GM18508 (cell line): Measurements from ENCODE around the gene TTC31.
"Not testable (repeated sequence)": the region's sequence is repeated elsewhere in the genome, so short reads cannot be mapped to it uniquely, and the experiment has no call there.

Experiments used
- ATAC-seq: cut with Tn5 transposase; IDR thresholded peaks from one replicate; pipeline ENCODE4 v1.9.1; 2021; ENCODE audit warnings: moderate number of reproducible peaks; ENCODE audit not compliant: insufficient read depth, unreplicated experiment

Gene TTC31

DNA sequence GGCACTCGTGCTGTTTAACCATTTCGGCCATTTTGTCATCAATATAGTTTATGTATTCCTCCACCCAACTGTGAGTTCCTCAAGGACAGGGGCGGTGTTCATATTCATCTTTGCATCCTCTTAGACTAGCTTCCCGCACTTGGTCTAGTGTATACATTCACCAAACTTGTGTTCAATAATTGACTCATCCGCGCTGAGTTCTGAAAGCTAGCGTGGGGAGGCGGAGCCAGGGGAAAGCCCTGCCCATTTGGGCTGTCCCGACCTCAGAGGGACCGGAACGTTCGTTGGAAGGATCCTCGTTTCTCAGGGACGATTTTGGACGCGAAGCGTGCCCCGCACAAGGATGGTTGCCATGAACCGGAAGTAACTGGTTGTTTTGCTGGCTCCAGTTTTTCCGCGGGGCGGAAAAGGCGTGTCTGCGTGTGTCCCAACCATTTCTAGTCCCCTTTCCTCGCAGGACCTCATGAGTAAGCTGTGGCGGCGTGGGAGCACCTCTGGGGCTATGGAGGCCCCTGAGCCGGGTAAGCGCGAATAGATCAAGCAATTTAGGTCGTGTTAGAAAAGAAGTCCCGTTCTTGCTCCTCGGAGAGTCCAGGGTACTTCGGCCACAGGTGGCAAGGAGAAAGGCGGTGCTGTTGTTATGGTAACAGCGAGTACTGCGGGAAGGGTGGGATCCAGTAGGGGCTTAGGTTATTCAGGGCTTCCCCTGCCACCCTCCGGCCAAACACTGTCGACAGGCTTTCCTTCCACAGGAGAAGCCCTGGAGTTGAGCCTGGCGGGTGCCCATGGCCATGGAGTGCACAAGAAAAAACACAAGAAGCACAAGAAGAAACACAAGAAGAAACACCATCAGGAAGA, 28.0 kb upstream of the TTC31 start, which contains the start of gene INO80B:
INO80B (plus strand) TSS at position 434 of the 858 bp plus-strand sequence; CDS start at position 464, 30 bp downstream.
- peak; percentile 33 for ATAC-seq

DNA sequence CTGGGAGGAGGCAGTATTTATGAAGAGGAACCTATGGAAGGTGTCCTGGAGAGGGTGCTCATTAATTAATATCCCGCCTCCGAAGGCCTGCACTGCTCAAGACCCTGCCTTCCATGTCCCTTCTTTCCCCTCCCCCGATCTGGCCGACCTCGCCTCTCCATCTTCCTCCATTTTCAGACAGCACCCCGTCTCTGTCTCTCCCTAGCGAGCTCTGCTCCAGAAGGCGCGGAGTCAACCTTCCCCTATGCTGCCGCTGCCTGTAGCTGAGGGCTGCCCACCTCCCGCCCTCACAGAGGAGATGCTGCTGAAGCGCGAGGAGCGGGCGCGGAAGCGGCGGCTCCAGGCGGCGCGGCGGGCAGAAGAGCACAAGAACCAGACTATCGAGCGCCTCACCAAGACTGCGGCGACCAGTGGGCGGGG, 25.7 kb upstream of the TTC31 start:
- ATAC-seq, result no peak

DNA sequence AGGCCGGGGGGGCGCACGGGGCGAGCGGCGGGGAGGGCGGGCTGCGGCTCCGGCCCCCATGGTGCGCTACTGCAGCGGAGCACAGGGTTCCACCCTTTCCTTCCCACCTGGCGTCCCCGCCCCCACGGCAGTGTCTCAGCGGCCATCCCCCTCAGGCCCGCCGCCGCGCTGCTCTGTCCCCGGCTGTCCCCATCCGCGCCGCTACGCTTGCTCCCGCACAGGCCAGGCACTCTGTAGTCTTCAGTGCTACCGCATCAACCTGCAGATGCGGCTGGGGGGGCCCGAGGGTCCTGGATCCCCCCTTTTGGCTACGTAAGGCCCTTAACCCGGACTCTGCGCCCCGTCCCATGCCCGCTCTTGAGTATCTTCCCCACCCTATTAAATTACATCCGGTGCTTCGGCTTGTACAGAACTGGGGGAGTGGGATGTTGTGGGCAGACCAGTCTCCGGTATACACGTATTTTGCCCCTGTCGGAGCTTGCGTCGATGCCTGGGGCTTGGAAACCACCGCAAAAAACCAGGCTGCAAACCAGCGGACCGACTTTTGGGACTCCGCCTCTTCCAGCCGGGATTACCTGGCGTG, 25.2 kb upstream of the TTC31 start:
- ATAC-seq, result peak; percentile 17

DNA sequence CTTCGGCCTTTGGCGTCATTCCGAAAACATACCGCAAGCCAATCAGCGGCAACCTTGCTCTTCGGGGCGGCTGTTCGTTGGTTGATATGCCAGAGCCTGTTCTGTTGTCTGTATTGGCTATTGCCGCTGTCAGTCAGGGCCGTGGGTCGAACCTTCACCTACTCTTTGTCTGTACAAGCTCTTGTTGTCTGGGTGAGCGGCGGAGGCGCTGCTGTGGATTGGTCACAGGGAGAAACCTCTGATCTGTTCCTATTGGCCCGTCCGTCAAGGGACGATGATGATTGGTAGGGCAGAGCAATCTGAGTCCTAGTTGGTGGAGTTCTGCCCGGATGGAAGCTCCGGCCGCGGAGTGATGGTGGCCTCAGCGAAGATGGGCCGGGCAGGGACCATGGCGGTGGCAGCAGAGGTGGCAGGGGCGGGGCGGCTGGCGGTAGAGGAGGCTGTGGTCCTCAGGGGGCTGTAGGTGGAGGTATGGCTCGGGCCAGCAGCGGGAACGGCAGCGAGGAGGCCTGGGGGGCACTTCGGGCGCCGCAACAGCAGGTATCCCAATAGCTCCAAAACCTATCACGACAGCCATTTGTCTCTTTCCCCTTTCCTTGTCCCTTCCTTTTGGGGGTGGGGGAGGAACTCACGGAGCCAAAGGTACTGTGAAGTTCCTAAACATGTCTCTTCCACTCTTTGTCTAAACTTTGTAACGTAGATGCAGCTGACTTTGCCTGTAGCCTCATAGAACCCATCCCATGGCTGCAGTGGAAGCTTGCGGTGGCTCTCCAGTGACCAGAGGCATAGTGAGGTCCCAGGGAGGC, 24.5 kb upstream of the TTC31 start, which contains the start of gene WBP1:
WBP1 (plus strand) TSS at position 307 of the 806 bp plus-strand sequence; CDS start at position 472, 165 bp downstream.
- peak; percentile 70 for ATAC-seq

DNA sequence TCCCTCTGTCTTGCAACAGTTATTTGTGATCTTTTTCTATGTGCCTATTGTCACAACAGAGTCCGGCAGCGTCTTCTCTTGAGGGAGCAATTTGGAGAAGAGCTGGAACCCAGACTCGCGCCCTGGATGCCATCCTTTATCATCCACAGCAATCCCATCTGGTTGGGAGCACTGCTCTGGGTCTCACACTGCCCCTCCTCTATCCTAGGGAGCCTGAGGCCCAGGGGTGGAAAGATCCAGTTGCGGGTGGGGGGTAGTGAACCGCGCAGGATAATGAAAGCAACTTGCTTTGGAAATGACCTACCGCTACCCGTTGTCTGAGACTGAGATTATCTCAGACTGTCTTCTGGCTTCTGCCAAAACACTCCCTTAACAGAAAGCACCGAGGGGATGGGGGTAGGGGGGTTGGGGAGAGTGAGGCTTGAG, 23.9 kb upstream of the TTC31 start:
- ATAC-seq, result no peak

DNA sequence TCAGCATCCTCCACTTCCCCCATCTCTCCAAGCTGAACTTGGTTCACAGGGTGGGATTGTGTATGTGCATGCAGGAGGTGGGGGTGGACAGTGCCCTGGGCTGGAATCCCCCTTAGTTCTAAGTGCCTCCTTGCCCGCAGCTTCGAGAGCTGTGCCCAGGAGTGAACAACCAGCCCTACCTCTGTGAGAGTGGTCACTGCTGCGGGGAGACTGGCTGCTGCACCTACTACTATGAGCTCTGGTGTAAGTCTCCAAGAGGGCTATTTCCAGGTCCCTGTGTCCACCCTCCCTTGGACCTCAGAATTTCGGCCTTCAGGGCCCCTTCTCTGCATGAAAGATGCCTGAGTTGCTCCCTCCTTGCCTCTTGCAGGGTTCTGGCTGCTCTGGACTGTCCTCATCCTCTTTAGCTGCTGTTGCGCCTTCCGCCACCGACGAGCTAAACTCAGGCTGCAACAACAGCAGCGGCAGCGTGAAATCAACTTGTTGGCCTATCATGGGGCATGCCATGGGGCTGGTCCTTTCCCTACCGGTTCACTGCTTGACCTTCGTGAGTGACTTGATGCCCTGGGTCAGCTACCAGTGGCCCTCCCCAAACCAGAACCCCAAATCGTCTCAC, 23.3 kb upstream of the TTC31 start:
- not testable (repeated sequence) for ATAC-seq

DNA sequence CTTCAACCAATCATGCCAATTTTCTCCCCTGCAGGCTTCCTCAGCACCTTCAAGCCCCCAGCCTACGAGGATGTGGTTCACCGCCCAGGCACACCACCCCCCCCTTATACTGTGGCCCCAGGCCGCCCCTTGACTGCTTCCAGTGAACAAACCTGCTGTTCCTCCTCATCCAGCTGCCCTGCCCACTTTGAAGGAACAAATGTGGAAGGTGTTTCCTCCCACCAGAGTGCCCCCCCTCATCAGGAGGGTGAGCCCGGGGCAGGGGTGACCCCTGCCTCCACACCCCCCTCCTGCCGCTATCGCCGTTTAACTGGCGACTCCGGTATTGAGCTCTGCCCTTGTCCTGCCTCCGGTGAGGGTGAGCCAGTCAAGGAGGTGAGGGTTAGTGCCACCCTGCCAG, 22.7 kb upstream of the TTC31 start:
- not testable (repeated sequence) for ATAC-seq

DNA sequence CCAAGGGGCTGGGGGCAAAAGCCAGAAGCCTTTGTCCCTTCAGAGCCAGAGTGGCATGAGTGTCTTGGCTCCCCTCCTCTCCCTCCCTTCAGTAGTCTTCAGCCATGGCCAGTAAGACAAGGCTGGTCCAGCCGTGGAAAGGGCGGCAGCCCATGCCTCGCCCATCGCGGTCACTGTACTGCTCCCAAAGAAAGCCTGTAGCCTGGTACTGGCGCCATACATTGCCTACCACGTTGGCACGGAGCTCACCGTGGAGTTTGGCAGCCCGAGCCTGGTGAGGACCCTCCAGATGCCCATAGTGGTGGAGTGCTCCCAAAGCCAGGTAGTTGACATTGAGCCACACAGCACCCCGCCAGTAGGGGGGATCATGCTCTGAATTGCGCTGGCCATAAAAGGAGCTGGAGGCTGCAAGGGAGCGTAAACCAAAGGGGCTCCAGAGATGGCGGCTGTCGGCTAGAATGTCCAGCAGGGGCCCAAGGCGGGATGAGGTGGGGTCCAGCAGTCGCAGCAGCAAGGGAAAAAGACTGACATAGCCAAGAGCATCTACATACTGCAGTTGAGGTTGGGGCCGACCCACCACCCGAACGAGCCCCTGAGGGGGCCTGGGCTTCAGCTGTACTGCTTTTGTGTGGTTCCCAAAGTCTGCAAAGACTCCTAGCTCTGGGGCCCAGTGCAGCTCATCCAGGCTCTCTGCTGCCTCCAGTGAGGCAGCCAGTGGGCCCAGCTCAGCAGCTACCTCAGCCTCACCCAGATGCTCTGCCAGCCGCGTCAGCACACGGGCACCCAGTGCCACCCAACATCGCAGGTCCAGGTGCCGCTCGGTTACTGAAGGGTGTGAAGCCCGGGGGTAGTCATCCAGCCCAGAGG, 21.5 kb upstream of the TTC31 start:
- ATAC-seq, result no peak

DNA sequence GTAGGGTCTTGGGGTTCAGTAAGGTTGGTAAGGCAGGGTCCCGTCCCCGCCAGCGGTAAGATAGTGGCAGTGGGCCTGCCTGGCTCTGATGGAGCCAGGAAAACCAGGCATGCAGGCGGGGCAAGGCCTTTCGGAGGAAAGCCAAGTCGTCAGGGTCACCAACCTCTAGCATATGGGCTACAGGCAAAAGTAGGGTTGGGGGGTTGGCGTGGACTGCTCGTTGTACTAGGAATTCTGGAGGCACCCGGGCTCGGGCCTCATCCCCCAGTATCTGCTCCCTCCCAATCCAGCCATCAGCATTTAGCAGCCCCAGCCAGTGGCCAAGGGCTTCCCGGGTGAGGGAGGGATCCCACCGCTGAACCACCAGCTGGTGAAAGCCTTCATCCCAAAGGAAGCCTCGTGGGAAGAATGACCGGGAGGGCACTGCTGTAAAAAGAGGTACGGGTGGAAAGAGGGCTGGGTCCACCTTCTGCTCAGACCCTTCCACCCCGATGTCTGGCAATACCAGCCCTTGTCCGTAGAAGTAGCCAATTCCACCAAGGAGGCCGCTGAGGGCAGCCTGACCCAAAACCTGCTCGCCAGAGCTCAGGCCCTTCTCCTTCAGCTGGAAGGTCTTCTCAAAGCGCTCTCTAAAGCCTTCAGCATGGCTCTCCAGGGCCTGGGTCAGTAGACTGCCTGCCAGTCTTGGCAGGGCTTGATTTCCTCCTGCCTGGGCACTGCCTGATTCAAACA, 20.7 kb upstream of the TTC31 start:
- ATAC-seq, result no peak

DNA sequence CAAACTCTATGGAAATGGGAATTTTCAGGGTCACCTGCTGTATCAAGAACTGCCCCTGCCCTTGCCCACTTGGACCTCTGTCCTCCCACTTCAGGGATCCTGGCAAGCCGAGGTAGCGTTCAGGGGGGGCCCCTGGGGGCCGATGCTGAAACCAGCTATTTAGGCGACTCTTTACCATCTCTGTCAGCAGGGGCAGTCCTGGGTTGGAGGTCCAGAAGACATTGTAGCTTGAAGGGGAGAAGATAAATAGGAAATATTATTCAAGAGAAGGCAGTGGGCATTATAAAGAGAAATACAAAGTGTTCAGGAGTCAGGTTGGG, 20.1 kb upstream of the TTC31 start:
- ATAC-seq, result no peak

DNA sequence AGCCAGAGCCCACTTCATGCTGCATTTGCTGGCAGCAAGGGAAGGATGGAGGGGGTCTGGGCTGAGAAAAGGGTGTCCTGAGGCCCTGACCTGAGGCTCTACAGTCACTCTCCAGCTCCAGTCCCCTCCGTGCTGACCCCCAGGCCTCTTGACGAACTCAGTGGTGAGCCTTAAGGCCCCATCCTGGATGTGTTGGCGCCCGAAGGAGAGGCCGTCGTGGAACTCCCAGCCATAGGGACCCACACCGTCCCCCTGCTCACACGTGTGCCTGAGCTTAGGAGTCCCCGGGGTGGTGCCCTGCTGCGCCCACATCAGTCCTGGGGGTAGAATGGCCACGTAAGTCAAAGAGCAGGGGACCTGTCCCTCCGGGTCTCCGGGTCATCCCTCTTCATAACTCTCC, 18.5 kb upstream of the TTC31 start:
- ATAC-seq, result no peak

DNA sequence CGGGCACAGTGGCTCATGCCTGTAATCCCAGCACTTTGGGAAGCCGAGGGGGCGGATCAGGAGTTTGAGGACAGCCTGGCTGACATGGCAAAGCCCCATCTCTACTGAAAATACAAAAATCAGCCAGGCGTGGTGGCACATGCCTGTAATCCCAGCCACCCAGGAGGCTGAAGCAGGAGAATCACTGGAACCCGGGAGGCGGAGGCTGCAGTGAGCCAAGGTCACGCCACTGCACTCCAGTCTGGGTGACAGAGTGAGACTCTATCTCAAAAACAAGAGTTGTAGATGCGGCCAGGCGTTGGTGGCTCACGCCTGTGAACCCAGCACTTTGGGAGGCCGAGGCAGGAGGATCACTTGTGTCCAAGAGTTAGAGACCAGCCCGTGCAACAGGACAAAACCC, 12.1 kb upstream of the TTC31 start:
- ATAC-seq, result not testable (repeated sequence)

DNA sequence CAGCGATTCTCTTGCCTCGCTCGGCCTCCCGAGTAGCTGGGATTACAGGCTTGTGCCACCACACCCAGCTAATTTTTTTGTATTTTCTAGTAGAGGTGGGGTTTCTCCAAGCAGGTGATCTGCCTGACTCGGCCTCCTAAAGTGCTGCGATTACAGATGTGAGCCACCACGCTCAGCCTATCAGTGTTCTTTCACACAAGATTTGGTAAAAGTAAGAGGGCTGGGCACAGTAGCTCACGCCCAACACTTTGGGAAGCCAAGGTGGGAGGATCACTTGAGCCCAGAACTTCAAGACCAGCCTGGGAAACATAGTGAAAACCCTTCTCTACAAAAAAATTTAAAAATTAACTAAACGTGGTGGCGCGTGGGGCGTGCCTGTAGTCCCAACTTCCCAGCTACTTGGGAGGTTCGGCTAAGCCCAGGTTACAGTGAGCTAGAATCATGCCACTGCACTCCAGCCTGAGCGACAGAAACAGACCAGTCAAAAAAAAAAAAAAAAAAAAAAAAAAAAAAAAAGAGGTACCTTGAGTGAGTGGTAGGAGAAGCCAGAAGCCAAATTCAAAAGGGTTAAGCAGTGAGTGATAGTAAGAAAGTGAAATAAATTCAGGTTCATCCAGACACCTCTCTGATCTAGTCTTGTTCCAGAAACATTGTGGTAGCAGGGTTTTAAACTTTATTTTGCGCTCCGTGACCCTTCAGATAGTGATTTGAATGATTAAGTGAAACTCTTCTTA, 11.4 kb upstream of the TTC31 start:
- ATAC-seq, result no peak

DNA sequence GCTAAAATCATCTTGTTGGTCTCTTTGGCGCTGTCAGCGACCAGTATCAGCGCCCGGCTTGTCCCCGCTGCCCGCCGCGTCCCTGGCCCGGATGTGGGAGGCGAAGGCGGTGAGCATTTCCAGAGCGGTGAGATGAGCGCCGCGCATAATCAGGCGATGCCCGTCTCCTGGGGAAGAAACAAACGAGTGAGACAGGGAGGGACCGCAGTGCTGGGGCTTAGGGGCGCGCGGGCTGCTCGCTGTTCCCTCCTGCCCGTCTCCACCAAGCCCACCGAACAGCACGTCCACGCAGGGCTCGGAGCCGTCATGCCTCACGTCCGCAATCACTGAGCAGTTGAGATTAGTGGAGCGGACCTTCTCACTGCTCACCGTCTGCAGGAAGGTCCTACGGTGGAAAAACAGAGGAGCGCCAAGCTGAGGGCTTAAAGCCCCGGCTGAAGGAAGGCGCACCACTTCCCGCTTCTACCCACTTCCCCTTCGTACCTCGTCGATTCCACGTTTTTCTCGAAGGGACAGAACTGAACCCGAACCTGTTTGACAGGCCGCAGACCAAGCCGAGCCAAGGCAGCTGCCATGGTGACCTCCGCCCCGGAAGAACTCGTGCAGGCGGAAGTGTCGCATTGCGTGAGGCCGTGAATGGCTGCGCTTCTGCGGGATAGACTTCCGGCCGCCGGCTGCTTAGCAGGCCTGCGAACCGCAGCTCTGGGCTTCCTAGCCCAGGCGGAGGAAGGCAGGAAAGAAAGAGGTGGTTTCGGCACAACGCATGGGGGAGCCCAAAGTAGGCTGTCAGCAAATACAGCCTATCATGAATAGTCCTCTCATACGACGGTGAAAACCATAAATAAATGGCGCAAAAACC, 10.6 kb upstream of the TTC31 start, which contains the start of gene MRPL53:
MRPL53 (minus strand) TSS at position 595 of the 859 bp plus-strand sequence; CDS start at position 575, 20 bp downstream.
- peak; percentile 58 for ATAC-seq

DNA sequence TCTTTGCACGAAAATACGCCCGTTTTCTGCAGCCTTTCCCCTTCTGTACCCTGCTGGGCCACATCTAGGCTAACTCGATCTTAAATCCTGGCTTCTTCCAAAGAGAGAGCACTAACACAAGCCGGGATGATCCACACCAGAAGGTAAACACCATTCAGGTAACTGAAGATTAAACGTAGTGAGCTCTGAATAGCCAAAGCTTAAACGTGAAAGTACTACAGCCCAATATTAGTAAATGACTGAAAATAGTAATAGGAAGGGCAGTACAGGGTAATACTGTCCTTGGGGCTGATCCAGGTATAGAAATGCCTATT, 10.0 kb upstream of the TTC31 start:
- no peak for ATAC-seq

DNA sequence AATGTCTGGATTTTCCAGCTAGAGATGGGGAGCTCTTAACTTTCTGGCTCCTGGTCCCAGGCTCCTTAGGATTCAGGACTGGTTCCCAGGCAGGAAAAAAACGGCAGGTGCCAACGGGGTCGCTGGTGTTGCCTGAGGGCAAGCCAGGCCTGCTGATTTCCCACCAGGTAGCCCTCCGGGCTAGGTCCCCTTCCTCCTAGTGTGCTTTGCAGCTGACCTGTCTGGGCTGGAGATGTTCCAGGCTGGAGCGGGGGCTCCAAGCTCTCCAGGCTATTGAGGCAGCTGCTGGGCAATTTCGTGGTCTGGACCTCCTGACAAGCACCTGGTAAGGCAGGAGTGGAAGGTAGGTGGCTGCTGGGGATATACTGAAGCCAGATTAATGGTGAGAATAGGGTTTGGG, 8.4 kb upstream of the TTC31 start:
- ATAC-seq, result no peak

DNA sequence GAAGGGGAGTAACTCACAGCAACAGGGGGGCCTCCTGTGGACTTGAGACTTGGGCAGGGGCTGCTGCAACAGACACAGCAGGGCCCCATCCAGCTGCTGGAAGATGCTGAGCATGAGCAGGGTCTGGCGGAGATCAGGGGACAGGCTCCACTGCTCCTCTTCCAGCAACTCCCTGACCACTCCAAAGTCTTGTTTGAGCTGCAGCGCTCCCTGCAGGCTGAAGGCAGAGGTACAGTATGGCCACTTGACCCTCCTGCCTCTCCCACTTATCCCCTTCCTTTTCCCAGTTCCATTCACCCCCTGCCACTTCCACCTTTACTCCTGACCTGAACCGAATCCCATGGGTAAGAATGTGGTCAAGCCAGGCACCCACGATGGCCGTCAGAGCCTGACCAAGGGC, 8.0 kb upstream of the TTC31 start:
- ATAC-seq, result no peak
